GM23248 (cell line): ENCODE measurements around the gene TMEM248.
"Not testable (repeated sequence)": the region's sequence is repeated elsewhere in the genome, so short reads cannot be mapped to it uniquely, and the experiment has no call there.

Experiments used
- EZH2 ChIP-seq: fragments of 200-600 bp; sonication (generic); IDR thresholded peaks from 2 replicates; pipeline ENCODE4 v1.6.1; 2018; ENCODE audit warnings: antibody characterized with exemption, mild to moderate bottlenecking; ENCODE audit not compliant: insufficient read depth, poor library complexity, severe bottlenecking
- EZH2phosphoT487 ChIP-seq: fragments of 200-600 bp; sonication (generic); IDR thresholded peaks from 2 replicates; pipeline ENCODE4 v1.6.1; 2018; ENCODE audit warnings: antibody characterized with exemption, moderate library complexity, mild to moderate bottlenecking, low read depth; ENCODE audit not compliant: insufficient read depth

DNA sequence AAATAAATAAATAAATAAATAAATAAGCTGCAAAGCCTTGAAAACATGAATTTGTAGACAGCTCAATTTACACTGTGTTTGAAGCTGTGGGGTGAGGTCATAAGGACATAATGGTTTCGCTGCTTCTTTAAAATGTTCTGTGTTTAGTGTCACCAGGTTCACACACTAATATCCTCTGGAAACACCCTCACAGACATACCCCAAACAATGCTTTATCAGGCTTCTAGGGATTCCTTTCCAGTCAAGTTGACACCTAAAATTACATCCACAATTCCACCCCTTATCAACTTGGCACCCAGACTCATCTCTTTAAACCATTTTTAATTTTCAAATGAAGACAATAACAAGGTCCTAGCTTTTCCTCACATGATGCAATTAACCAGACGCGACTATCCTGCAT, 68.5 kb downstream of the TMEM248 start:
- not testable (repeated sequence) for TF ChIP-seq EZH2, EZH2phosphoT487
